HepG2 (cell line): ENCODE measurements around the gene ZNF282. TPM values are rescaled to one million over a fixed set of nuclear protein-coding genes. Genes with fewer than 3 reads are reported as not detected.

Source experiments
- ATAC-seq: fragments of 200-7000 bp; cut with Tn5 transposase; 3 replicates; pipeline ENCODE4 v1.9.1; 2020; ENCODE audit warnings: mild to moderate bottlenecking, moderate library complexity
- BruUV-seq: library from RNA; stranded (reverse); fragments of 400-500 nt; replicated peaks from 2 replicates; lab custom pipeline; 2021; lab: Mats Ljungman, UMichigan
- CTCF ChIA-PET: fragments of 300-600 bp; formaldehyde crosslinking; extraction: SDS; loops from one replicate; lab custom pipeline; 2021; ENCODE audit warnings: low total read pairs, inconsistent platforms, low intra/inter-chr PET ratio; lab: Yijun Ruan, JAX
- POLR2A ChIA-PET: fragments of 350-600 bp; sonication (Branson Sonifier 250); formaldehyde crosslinking; loops from one replicate; lab custom pipeline; 2020; ENCODE audit warnings: antibody characterized with exemption, inconsistent platforms; lab: Yijun Ruan, JAX
- DNase-seq: peaks from one replicate; pipeline ENCODE4 v3.0.0-alpha.2; 2015; ENCODE audit warnings: low spot score
- FAIRE-seq: peaks from 3 replicates; lab custom pipeline; 2011; peaks lifted over from hg19 to GRCh38; lab: Jason Lieb, UNC
- H2AFZ ChIP-seq: one replicate; pipeline ENCODE4 v1.6.1; 2011; ENCODE audit warnings: low read length, inconsistent platforms
- H3K27ac ChIP-seq: fragments of 300-600 bp; 3 replicates; pipeline ENCODE4 v1.8.0; 2011; ENCODE audit warnings: mixed run types, mild to moderate bottlenecking, mixed read lengths, low read length, inconsistent platforms; ENCODE audit not compliant: insufficient read depth; ENCODE audit errors: extremely low read length
- H3K27me3 ChIP-seq, 2 experiments: fragments of 200-600 bp in 1 of 2; 2 replicates in 1 of 2; 3 replicates in 1 of 2; pipeline versions ENCODE4 v1.6.0 to v1.8.0; 2011; ENCODE audit warnings: low read length in 2 of 2, mild to moderate bottlenecking in 2 of 2, moderate library complexity in 2 of 2, inconsistent platforms in 1 of 2; ENCODE audit not compliant: insufficient read depth in 2 of 2, control insufficient read depth in 1 of 2
- H3K36me3 ChIP-seq, 2 experiments: fragments of 200-600 bp in 1 of 2; replicated peaks in 1 of 2; 2 replicates in 1 of 2; 3 replicates in 1 of 2; pipeline versions ENCODE4 v1.5.1 to v1.8.0; 2011; ENCODE audit warnings: low read length in 2 of 2, inconsistent platforms in 1 of 2; ENCODE audit not compliant: insufficient read depth in 2 of 2, control insufficient read depth in 1 of 2
- H3K4me1 ChIP-seq: 2 replicates; pipeline ENCODE4 v1.5.1; 2012; ENCODE audit warnings: low read length, inconsistent platforms; ENCODE audit not compliant: insufficient read depth
- H3K4me2 ChIP-seq: 2 replicates; pipeline ENCODE4 v1.6.0; 2011; ENCODE audit warnings: low read depth, low read length, inconsistent platforms
- H3K4me3 ChIP-seq, 3 experiments: fragments of 200-600 bp in 1 of 3; sonication (generic), shearing (Covaris generic) in 1 of 3; replicated peaks in 1 of 3; 2 replicates each; pipeline ENCODE4 v1.5.1; 2011 to 2016; ENCODE audit warnings: low read length in 3 of 3, inconsistent platforms in 2 of 3, low read depth in 2 of 3, mild to moderate bottlenecking in 2 of 3, control low read depth in 1 of 3, mixed read lengths in 1 of 3; ENCODE audit not compliant: insufficient read depth in 1 of 3
- H3K79me2 ChIP-seq: one replicate; pipeline ENCODE4 v1.6.1; 2011; ENCODE audit warnings: low read length, inconsistent platforms; ENCODE audit not compliant: insufficient read depth
- H3K9ac ChIP-seq: 2 replicates; pipeline ENCODE4 v1.6.0; 2011; ENCODE audit warnings: mild to moderate bottlenecking, low read depth, low read length, inconsistent platforms; ENCODE audit not compliant: insufficient read depth
- H3K9me3 ChIP-seq: 2 replicates; pipeline ENCODE4 v1.5.1; 2012; ENCODE audit warnings: mild to moderate bottlenecking, low read length
- H4K20me1 ChIP-seq: 2 replicates; pipeline ENCODE4 v1.6.0; 2011; ENCODE audit warnings: inconsistent platforms, mild to moderate bottlenecking, low read length, moderate library complexity; ENCODE audit not compliant: insufficient read depth
- ARNT2 ChIP-seq: sonication (generic); formaldehyde crosslinking; IDR thresholded peaks from 2 replicates; pipeline ENCODE4 v1.8.0; 2022; ENCODE audit warnings: mild to moderate bottlenecking, low read depth, missing genetic modification reagents, moderate library complexity
- MTA3 ChIP-seq: sonication (generic); formaldehyde crosslinking; IDR thresholded peaks from 2 replicates; pipeline ENCODE4 v1.4.0; 2020; ENCODE audit warnings: missing genetic modification reagents
- SOX5 ChIP-seq: IDR thresholded peaks from 2 replicates; pipeline ENCODE4 v1.6.1; 2016; ENCODE audit warnings: borderline replicate concordance
- TBP ChIP-seq: sonication (generic); formaldehyde crosslinking; IDR thresholded peaks from 2 replicates; pipeline ENCODE4 v1.5.0; 2020; ENCODE audit warnings: missing genetic modification reagents
- ZNF207 ChIP-seq: fragments of 450-650 bp; IDR thresholded peaks from 2 replicates; pipeline ENCODE4 v1.6.1; 2016; ENCODE audit warnings: antibody characterized with exemption, borderline replicate concordance
- ZNF30 ChIP-seq: sonication (generic); formaldehyde crosslinking; IDR thresholded peaks from 2 replicates; pipeline ENCODE4 v1.5.0; 2020; ENCODE audit warnings: mild to moderate bottlenecking, missing genetic modification reagents
- ZNF382 ChIP-seq: sonication (generic); formaldehyde crosslinking; IDR thresholded peaks from 2 replicates; pipeline ENCODE4 v1.5.0; 2020; ENCODE audit warnings: missing genetic modification reagents, mild to moderate bottlenecking, borderline replicate concordance
- ZNF550 ChIP-seq: sonication (generic); formaldehyde crosslinking; IDR thresholded peaks from 2 replicates; pipeline ENCODE4 v1.4.0; 2020; ENCODE audit warnings: mild to moderate bottlenecking, missing genetic modification reagents, borderline replicate concordance
- ZNF564 ChIP-seq: sonication (generic); formaldehyde crosslinking; IDR thresholded peaks from 2 replicates; pipeline ENCODE4 v1.8.1; 2023; ENCODE audit warnings: mild to moderate bottlenecking, missing genetic modification reagents
- ZNF569 ChIP-seq: sonication (generic); formaldehyde crosslinking; IDR thresholded peaks from 2 replicates; pipeline ENCODE4 v1.5.0; 2020; ENCODE audit warnings: mild to moderate bottlenecking, missing genetic modification reagents, moderate library complexity, borderline replicate concordance
- WGBS: methylation state at CpG from one replicate; pipeline ENCODE4 v1.1.6; 2017; ENCODE audit warnings: low lambda C conversion rate; 5-methylcytosine and 5-hydroxymethylcytosine counted together
- in situ Hi-C: cut with HindIII; loops from 2 replicates; pipeline ENCODE4 v1.10.0; 2017; ENCODE audit warnings: low pct_unique_long_range_greater_than_20kb; ENCODE audit not compliant: extremely low pct_ligation_motif_present
- intact Hi-C: fragments of 100-400 bp; cut with micrococcal nuclease; formaldehyde crosslinking; loops from one replicate; pipeline ENCODE4 v1.10.0; 2022; ENCODE audit not compliant: unreplicated experiment
- polyA plus RNA-seq, 8 experiments: library from polyadenylated mRNA; depleted of rRNA in 3 of 8; stranded (reverse) in 7 of 8; unstranded in 1 of 8; fragments of >200 nt; fragmentation: Illumina TruSeq in 4 of 8; extraction: Trizol in 4 of 8; gene quantifications; 2 replicates each; pipeline versions ENCODE4 v1.2.1 to v1.2.3, GENCODE V29; 2011 to 2016; ENCODE audit warnings: low read depth in 4 of 8, missing spikeins in 1 of 8, mixed read lengths in 1 of 8; ENCODE audit not compliant: insufficient read depth in 1 of 8
- total RNA-seq, 5 experiments: library from RNA; depleted of rRNA; stranded (reverse); fragments of >200 nt; fragmentation: Illumina TruSeq; extraction: Trizol; gene quantifications; 2 replicates each; pipeline ENCODE4 v1.2.3, GENCODE V29; 2016; ENCODE audit warnings: low read depth in 1 of 5
- TF ChIP-seq, protein P1 (sequence below): fragments of 450-650 bp; IDR thresholded peaks from 2 replicates; pipeline ENCODE4 v1.6.1; 2017
- TF ChIP-seq, protein P2 (sequence below): sonication (generic); formaldehyde crosslinking; IDR thresholded peaks from 2 replicates; pipeline ENCODE4 v1.4.0; 2020; ENCODE audit warnings: missing genetic modification reagents, borderline replicate concordance
- TF ChIP-seq, protein P3 (sequence below): sonication (generic); formaldehyde crosslinking; IDR thresholded peaks from 2 replicates; pipeline ENCODE4 v1.8.0; 2022; ENCODE audit warnings: mild to moderate bottlenecking, missing genetic modification reagents, moderate library complexity
- TF ChIP-seq, protein P4 (sequence below): IDR thresholded peaks from 2 replicates; pipeline ENCODE4 v1.6.1; 2012; ENCODE audit warnings: inconsistent platforms
- TF ChIP-seq, protein P5 (sequence below), 2 experiments: sonication (generic) in 1 of 2; formaldehyde crosslinking in 1 of 2; IDR thresholded peaks; 2 replicates each; pipeline versions ENCODE4 v1.4.0 to v1.6.1; 2016 to 2020; ENCODE audit warnings: borderline replicate concordance in 1 of 2, low read depth in 1 of 2, mild to moderate bottlenecking in 1 of 2, missing genetic modification reagents in 1 of 2

Gene ZNF282
- total and polyA plus RNA-seq, 2 of the 13 experiments (the other 11 are each of a cell fraction or from before 2014, with no cell fraction given): 9.1 to 20.9 TPM

DNA sequence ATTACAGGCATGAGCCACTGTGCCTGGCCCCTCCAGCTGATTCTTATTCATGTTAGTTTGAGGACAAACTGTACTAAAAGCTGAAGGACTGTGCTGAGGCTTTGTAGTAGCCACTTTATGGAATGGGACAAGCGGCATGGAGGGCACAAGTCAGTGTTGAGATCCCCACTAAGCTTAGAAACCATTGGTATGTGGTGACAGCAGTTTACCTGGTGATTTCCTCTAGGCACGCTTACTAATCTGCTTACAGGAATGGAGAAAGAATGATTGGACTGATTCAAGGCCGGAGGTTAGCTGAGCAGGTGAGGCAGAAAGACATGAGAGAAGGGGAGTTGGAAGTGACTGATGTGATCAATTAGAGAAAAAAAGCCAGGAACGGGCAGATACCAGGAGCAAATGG, 44.4 kb upstream of the ZNF282 start:
- Histone ChIP-seq H3K4me1 (peaks cover 20% of the 10 kb centered on the region; the same call in 1 of the 2 replicates), H2AFZ (no peak overlapping the region), H3K36me3 (peaks cover 5 to 14% of the 10 kb centered on the region in 2 experiments; a peak in 3 of 5 replicates), H3K9me3 (no peaks in the 10 kb centered on the region), H3K27me3 (no peaks in the 10 kb centered on the region; a peak in 1 of 5 replicates), H4K20me1 (no peaks in the 10 kb centered on the region), H3K9ac (no peak overlapping the region), H3K79me2 (peaks cover 30% of the 10 kb centered on the region), H3K27ac (no peak overlapping the region), H3K4me2 (no peak overlapping the region), H3K4me3 (no peak overlapping the region)
- 73% methylated on average over 4 of the region's 4 CpGs for WGBS
- CTCF ChIA-PET: no interaction called here
- intact Hi-C loops: no loop called here
- POLR2A ChIA-PET: no interaction called here
- in situ Hi-C loops: no loop called here
- DNase-seq: no peak
- BruUV-seq: no TSS peak
- no peak for FAIRE-seq
- no peak for ATAC-seq
- no peak for TF ChIP-seq SOX5 (CRISPR knock-in tag)
- no peak for TF ChIP-seq ZNF30
- TF ChIP-seq TBP (CRISPR knock-in tag): no peak
- no peak for TF ChIP-seq ZNF569 (CRISPR knock-in tag)
- TF ChIP-seq, protein P1, sequence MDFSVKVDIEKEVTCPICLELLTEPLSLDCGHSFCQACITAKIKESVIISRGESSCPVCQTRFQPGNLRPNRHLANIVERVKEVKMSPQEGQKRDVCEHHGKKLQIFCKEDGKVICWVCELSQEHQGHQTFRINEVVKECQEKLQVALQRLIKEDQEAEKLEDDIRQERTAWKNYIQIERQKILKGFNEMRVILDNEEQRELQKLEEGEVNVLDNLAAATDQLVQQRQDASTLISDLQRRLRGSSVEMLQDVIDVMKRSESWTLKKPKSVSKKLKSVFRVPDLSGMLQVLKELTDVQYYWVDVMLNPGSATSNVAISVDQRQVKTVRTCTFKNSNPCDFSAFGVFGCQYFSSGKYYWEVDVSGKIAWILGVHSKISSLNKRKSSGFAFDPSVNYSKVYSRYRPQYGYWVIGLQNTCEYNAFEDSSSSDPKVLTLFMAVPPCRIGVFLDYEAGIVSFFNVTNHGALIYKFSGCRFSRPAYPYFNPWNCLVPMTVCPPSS: no peak
- TF ChIP-seq MTA3 (CRISPR knock-in tag): no peak
- TF ChIP-seq, protein P2, sequence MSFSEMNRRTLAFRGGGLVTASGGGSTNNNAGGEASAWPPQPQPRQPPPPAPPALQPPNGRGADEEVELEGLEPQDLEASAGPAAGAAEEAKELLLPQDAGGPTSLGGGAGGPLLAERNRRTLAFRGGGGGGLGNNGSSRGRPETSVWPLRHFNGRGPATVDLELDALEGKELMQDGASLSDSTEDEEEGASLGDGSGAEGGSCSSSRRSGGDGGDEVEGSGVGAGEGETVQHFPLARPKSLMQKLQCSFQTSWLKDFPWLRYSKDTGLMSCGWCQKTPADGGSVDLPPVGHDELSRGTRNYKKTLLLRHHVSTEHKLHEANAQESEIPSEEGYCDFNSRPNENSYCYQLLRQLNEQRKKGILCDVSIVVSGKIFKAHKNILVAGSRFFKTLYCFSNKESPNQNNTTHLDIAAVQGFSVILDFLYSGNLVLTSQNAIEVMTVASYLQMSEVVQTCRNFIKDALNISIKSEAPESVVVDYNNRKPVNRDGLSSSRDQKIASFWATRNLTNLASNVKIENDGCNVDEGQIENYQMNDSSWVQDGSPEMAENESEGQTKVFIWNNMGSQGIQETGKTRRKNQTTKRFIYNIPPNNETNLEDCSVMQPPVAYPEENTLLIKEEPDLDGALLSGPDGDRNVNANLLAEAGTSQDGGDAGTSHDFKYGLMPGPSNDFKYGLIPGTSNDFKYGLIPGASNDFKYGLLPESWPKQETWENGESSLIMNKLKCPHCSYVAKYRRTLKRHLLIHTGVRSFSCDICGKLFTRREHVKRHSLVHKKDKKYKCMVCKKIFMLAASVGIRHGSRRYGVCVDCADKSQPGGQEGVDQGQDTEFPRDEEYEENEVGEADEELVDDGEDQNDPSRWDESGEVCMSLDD (CRISPR knock-in tag): no peak
- TF ChIP-seq, protein P3, sequence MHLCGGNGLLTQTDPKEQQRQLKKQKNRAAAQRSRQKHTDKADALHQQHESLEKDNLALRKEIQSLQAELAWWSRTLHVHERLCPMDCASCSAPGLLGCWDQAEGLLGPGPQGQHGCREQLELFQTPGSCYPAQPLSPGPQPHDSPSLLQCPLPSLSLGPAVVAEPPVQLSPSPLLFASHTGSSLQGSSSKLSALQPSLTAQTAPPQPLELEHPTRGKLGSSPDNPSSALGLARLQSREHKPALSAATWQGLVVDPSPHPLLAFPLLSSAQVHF (CRISPR knock-in tag): no peak
- TF ChIP-seq ZNF564: no peak
- TF ChIP-seq, protein P4, sequence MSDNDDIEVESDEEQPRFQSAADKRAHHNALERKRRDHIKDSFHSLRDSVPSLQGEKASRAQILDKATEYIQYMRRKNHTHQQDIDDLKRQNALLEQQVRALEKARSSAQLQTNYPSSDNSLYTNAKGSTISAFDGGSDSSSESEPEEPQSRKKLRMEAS: no peak
- TF ChIP-seq ZNF207: no peak
- no peak for TF ChIP-seq ZNF550 (CRISPR knock-in tag)
- TF ChIP-seq ARNT2: no peak
- TF ChIP-seq, protein P5, sequence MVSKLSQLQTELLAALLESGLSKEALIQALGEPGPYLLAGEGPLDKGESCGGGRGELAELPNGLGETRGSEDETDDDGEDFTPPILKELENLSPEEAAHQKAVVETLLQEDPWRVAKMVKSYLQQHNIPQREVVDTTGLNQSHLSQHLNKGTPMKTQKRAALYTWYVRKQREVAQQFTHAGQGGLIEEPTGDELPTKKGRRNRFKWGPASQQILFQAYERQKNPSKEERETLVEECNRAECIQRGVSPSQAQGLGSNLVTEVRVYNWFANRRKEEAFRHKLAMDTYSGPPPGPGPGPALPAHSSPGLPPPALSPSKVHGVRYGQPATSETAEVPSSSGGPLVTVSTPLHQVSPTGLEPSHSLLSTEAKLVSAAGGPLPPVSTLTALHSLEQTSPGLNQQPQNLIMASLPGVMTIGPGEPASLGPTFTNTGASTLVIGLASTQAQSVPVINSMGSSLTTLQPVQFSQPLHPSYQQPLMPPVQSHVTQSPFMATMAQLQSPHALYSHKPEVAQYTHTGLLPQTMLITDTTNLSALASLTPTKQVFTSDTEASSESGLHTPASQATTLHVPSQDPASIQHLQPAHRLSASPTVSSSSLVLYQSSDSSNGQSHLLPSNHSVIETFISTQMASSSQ (IDR thresholded peaks at IDR 0.05; ENCODE audit: low read depth): no peak
- TF ChIP-seq, protein P5 (CRISPR knock-in tag; IDR thresholded peaks at IDR 0.05; ENCODE audit: borderline replicate concordance): no peak
- TF ChIP-seq ZNF382 (CRISPR knock-in tag): no peak
